Panc1 (cell line): ENCODE measurements around the gene LITAF. TPM values are rescaled to one million over a fixed set of nuclear protein-coding genes. Genes with fewer than 3 reads are reported as not detected.

Experiments used
- ATAC-seq: fragments of 200-7000 bp; cut with Tn5 transposase; 2 replicates; pipeline ENCODE4 v1.9.1; 2020; ENCODE audit warnings: mild to moderate bottlenecking, moderate library complexity
- BruUV-seq: library from RNA; stranded (reverse); fragments of 400-500 nt; replicated peaks from 2 replicates; lab custom pipeline; 2021; lab: Mats Ljungman, UMichigan
- CTCF ChIA-PET: fragments of 300-600 bp; sonication (Branson Sonifier 250); formaldehyde crosslinking; loops from one replicate; lab custom pipeline; 2022; ENCODE audit warnings: antibody characterized with exemption; lab: Charles Lee
- POLR2A ChIA-PET: fragments of 300-600 bp; sonication (Branson Sonifier 250); formaldehyde crosslinking; loops from one replicate; lab custom pipeline; 2022; ENCODE audit warnings: antibody characterized with exemption; lab: Charles Lee
- DNase-seq: peaks from one replicate; pipeline ENCODE4 v3.0.0-alpha.2; 2010; ENCODE audit warnings: low read depth, low spot score
- H3K27ac ChIP-seq: 2 replicates; pipeline ENCODE4 v1.5.1; 2011; ENCODE audit warnings: mild to moderate bottlenecking, low read length, inconsistent platforms
- H3K27me3 ChIP-seq: fragments of 200-500 bp; sonication (Bioruptor generic); 2 replicates; pipeline ENCODE4 v1.6.0; 2014; ENCODE audit warnings: low read length, inconsistent platforms; ENCODE audit not compliant: control insufficient read depth, insufficient read depth
- H3K36me3 ChIP-seq: fragments of 200-500 bp; sonication (Bioruptor generic); 2 replicates; pipeline ENCODE4 v1.5.1; 2014; ENCODE audit warnings: inconsistent platforms, mild to moderate bottlenecking, low read length, moderate library complexity; ENCODE audit not compliant: control insufficient read depth, insufficient read depth
- H3K4me1 ChIP-seq: 2 replicates; pipeline ENCODE4 v1.5.1; 2011; ENCODE audit warnings: inconsistent platforms, mild to moderate bottlenecking, low read length, moderate library complexity; ENCODE audit not compliant: control insufficient read depth, insufficient read depth
- H3K4me3 ChIP-seq, 2 experiments: 2 replicates each; pipeline ENCODE4 v1.5.1; 2011 to 2012; ENCODE audit warnings: low read depth in 2 of 2, low read length in 2 of 2, mild to moderate bottlenecking in 2 of 2, inconsistent platforms in 1 of 2, moderate library complexity in 1 of 2
- H3K9me3 ChIP-seq: fragments of 200-500 bp; sonication (Bioruptor generic); 2 replicates; pipeline ENCODE4 v1.5.1; 2014; ENCODE audit warnings: low read depth, mild to moderate bottlenecking, inconsistent platforms, low read length, moderate library complexity; ENCODE audit not compliant: control insufficient read depth, insufficient read depth
- CTCF ChIP-seq: fragments of 450-650 bp; IDR thresholded peaks from 2 replicates; pipeline ENCODE4 v1.5.1; 2017; ENCODE audit warnings: mild to moderate bottlenecking
- POLR2AphosphoS5 ChIP-seq: IDR thresholded peaks from 2 replicates; pipeline ENCODE4 v1.6.1; 2012; ENCODE audit warnings: mild to moderate bottlenecking, low read depth, low read length, moderate library complexity
- REST ChIP-seq, 2 experiments: IDR thresholded peaks; 2 replicates each; pipeline ENCODE4 v1.6.1; 2011 to 2012; ENCODE audit warnings: low read depth in 2 of 2, control low read depth in 1 of 2, low read length in 1 of 2, mild to moderate bottlenecking in 1 of 2, moderate library complexity in 1 of 2; ENCODE audit not compliant: insufficient read depth in 1 of 2
- SIN3A ChIP-seq: IDR thresholded peaks from 2 replicates; pipeline ENCODE4 v1.6.1; 2012; ENCODE audit warnings: low read depth, mild to moderate bottlenecking, low read length, moderate library complexity, borderline replicate concordance; ENCODE audit not compliant: insufficient read depth
- TCF7L2 ChIP-seq: IDR thresholded peaks from 2 replicates; pipeline ENCODE4 v1.6.1; 2011; ENCODE audit warnings: mild to moderate bottlenecking, low read depth, low read length, inconsistent platforms
- in situ Hi-C: cut with HindIII; loops from 2 replicates; pipeline ENCODE4 v1.10.0; 2016; ENCODE audit warnings: low sequenced_read_pairs, low pct_unique_long_range_greater_than_20kb
- intact Hi-C: fragments of 100-400 bp; cut with micrococcal nuclease; formaldehyde crosslinking; loops from one replicate; pipeline ENCODE4 v1.10.0; 2022; ENCODE audit not compliant: unreplicated experiment
- total RNA-seq: library from RNA; stranded (reverse); gene quantifications from one replicate; pipeline ENCODE4 v1.2.1, GENCODE V29; 2021; ENCODE audit not compliant: unreplicated experiment

The LITAF gene
- total RNA-seq, 1 experiment from 2014 or later: 85.2 TPM

- Histone ChIP-seq H3K27me3 (no peaks in the 10 kb centered on the region), H3K9me3 (no peaks in the 10 kb centered on the region), H3K27ac (no peak overlapping the region), H3K36me3 (no peaks in the 10 kb centered on the region), H3K4me1 (peaks cover 5% of the 10 kb centered on the region; the same call in 1 of the 2 replicates), H3K4me3 (no peak overlapping the region)
- TF ChIP-seq SIN3A (no peak), REST (IDR thresholded peaks at IDR 0.05; ENCODE audit: insufficient read depth in 1 of 2, low read depth in 2 of 2, low read length in 1 of 2) (no peak), POLR2AphosphoS5 (no peak), CTCF (no peak), TCF7L2 (no peak)
- BruUV-seq: no TSS peak
- CTCF ChIA-PET: interaction anchor here (0.5 to 0.7 kb wide), 2 partner anchors 39 to 601 kb away, joined by 3 read pairs; no protein-coding TSS in a partner anchor
- POLR2A ChIA-PET: interaction anchor here (0.6 kb wide), 1 partner anchor 29 kb away, joined by 3 read pairs; no protein-coding TSS in a partner anchor
- in situ Hi-C loops: no loop called here
- intact Hi-C loops: no loop called here
- DNase-seq (no peak), ATAC-seq (no peak)
Observed at GRCh38 chr16:11572301-11572995, 14.3 kb downstream of the LITAF start.

DNA sequence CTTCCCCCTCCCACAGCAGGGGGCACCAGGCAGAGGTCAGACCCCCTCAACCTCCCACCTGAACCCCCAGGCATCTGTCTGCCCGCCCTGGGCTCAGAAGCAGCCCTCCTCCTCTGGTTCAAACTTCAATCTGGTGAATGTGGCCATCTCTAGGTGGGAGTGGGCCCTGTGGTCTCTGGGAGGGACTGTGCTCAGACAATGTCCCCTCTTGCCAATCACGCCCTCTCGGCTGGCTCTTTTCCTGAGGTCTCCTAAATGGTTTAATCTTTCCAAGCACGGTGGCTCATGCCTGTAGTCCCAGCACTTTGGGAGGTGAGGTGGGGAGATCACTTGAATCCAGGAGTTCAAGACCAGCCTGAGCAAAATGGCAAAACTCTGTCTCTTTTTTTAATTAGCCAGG lies 15.2 kb downstream of the LITAF start:
- in situ Hi-C loops (no loop called here), intact Hi-C loops (no loop called here)
- ChIA-PET CTCF (no interaction called here), POLR2A (interaction anchor here (0.6 kb wide), 2 partner anchors 29 to 465 kb away, joined by 3 to 7 read pairs; no protein-coding TSS in a partner anchor)
- H3K36me3 ChIP-seq: no peaks in the 10 kb centered on the region
- H3K4me1 ChIP-seq: peaks cover 1% of the 10 kb centered on the region; the same call in 1 of the 2 replicates
- BruUV-seq: no TSS peak
- DNase-seq (no peak), ATAC-seq (no peak)
- no peak for TF ChIP-seq SIN3A
- TF ChIP-seq TCF7L2: no peak
- no peak for TF ChIP-seq REST (IDR thresholded peaks at IDR 0.05; ENCODE audit: insufficient read depth in 1 of 2, low read depth in 2 of 2, low read length in 1 of 2)
- TF ChIP-seq POLR2AphosphoS5: no peak
- no peak for TF ChIP-seq CTCF
- H3K27ac ChIP-seq: no peak overlapping the region
- no peaks in the 10 kb centered on the region for H3K9me3 ChIP-seq
- no peaks in the 10 kb centered on the region for H3K27me3 ChIP-seq
- H3K4me3 ChIP-seq: no peak overlapping the region
